Activated T-cell treated with anti-CD3 and anti-CD28 coated beads for 24 hours (primary cell): ENCODE data around the gene ACOXL.

ENCODE experiments used
- DNase-seq: peaks from one replicate; pipeline ENCODE4 v3.0.0-alpha.2; 2020; ENCODE audit warnings: low read depth

The ACOXL gene

DNA sequence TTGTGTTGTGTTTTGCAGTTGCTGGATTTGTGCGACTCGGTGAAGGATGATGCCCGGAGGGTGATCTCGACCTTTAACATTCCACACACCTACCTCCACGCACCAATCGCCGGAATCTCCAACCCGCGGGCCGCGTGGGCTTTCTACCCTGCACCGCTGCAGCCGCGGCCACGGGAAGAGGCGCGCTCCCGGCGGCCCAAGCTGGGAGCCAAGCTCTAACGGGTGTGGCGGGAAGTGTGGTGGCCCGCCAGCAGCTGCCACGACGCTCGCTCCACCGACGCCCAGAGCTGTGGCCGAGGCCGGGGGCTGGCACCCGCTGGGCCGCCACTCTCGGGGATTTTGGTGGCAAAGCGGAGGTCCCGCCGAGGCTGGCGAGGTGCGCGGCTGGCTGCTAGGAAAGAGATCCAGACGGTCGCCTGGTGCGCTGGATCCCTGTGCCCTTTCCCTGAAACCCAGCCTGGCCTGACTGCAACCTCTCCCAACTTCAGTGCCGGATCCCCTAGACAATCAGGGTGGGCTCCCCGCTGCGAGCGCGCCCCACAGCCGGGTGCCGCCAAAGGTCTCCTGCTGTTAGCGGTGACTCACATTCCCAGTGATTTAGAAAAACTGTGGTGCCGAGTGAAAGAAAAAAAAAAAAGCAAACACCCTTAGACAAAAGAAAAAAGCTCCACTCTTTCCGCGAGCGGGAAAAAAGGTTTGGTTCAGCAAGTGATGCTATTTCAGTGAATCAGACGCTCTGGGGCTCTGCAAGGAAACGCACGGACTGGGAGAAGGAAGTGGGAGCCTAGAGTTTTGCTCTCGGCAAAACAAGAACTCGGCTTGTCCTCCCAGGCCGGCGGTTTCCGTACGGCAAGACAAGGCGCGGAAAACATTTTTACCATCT is 385.5 kb downstream of the ACOXL start:
- DNase-seq, result no peak

GRCh38 chr2:111118481-111118980 is 386.2 kb downstream of the ACOXL start:
- no peak for DNase-seq

- no peak for DNase-seq
These were observed 386.8 kb downstream of the ACOXL start for GRCh38 chr2:111118981-111119821.

GRCh38 chr2:111119822-111120252 is 387.5 kb downstream of the ACOXL start:
- DNase-seq, result no peak

- peak; percentile 89 for DNase-seq
These were observed 388.1 kb downstream of the ACOXL start, which contains the start of gene BCL2L11 for GRCh38 chr2:111120253-111121027. TSS of gene BCL2L11 (plus strand) at chr2:111120914. CDS start at chr2:111123746, 2,832 bp downstream.

DNA sequence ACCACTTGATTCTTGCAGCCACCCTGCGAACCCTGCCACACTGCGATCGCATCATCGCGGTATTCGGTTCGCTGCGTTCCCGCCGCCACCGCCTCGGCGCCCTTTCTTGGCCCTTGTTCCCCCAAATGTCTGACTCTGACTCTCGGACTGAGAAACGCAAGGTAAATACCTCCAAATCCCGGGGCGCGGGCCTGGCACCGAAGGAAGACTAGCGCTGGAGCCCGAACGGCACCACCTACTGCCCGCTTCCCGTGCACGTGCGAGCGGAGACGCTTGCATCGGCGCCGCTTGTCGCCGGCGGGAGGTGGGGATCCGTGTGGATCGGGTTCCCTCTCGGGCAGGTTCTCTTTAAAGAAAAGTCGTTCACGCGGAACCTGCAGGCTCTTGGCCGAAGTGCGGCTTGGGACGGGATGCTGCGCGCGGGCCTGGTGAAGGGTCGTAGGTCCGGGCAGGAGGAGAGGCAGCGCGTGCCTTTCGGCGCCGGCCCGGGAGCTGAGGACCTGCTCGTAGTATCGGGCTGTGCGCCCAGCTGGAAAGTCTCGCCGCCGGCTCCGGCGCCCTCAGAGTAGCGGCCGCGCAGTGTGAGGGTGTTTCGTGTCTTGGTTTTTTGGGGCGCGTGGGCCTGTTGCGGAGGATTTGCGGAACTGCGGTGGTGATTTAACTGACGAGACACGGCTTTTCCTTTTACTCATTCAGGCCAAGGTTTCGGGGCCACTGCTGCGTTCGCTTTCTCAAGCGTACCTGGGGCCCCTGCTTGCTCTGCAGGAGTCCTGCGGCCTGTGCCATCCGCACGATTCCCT is 388.9 kb downstream of the ACOXL start:
- DNase-seq, result no peak

- peak; percentile 75 for DNase-seq
These were observed 389.7 kb downstream of the ACOXL start for GRCh38 chr2:111121828-111122630.

- DNase-seq, result no peak
These were observed 390.5 kb downstream of the ACOXL start for GRCh38 chr2:111122631-111123421.

GRCh38 chr2:111123751-111124150 is 391.4 kb downstream of the ACOXL start:
- no peak for DNase-seq

DNA sequence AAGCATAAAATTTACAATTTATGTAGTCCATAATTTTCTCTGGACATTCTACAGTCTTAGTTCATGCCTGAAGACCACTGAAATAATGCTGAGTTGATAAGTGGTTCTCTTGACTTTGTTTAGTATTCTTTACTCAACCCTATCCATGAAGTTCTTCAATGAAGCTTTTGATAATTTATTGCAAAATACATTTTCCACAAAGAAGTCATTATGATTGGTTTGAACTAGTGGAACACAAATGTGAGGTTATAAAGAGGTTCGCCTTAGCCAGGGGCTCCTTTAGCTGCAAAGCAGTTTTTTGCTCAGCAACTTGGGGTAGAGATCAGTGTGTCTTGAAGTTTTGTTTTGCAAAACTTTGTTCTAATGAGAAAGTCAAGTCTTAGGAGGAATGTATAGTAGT is 394.2 kb downstream of the ACOXL start:
- DNase-seq, result no peak

DNA sequence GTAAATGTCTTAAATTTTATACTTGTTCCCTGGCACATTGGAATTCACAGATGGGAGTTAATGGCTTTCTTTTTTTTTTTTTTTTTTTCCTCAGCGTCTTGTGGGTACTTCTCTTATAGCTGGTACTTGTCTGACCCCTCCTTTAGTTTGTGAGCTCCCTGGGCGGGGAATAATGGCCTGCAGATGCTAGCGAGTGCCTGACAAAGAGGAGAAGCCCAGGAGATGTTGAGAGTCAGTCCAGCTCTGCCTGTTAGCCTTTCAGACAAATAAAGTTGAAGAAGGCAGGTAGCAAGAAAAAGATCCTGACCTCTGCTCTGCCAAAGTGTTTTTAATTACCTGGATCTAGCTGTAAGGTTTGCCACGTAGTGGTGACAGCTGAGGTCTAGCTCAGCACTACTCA is 395.0 kb downstream of the ACOXL start:
- DNase-seq, result no peak

DNA sequence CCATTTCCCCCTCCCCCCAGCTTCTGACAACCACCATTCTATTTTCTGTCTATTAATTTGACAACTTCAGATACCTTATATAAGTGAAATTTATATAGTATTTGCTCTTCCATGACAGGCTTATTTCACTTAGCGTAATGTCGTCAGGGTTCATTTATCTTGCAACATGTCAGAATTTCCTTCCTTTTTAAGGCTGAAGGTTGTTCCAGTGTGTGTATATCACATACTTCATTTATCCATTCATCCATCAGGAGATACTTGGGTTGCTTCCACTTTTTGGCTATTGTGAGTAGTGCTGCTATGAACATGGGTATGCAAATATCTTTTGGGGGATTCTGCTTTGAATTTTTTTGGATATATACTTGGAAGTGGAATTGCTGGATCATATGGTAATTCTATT is 395.7 kb downstream of the ACOXL start:
- DNase-seq, result no peak

- DNase-seq, result no peak
These were observed 401.2 kb downstream of the ACOXL start for GRCh38 chr2:111133603-111134002.

- no peak for DNase-seq
These were observed 401.7 kb downstream of the ACOXL start for GRCh38 chr2:111134055-111134454.

DNA sequence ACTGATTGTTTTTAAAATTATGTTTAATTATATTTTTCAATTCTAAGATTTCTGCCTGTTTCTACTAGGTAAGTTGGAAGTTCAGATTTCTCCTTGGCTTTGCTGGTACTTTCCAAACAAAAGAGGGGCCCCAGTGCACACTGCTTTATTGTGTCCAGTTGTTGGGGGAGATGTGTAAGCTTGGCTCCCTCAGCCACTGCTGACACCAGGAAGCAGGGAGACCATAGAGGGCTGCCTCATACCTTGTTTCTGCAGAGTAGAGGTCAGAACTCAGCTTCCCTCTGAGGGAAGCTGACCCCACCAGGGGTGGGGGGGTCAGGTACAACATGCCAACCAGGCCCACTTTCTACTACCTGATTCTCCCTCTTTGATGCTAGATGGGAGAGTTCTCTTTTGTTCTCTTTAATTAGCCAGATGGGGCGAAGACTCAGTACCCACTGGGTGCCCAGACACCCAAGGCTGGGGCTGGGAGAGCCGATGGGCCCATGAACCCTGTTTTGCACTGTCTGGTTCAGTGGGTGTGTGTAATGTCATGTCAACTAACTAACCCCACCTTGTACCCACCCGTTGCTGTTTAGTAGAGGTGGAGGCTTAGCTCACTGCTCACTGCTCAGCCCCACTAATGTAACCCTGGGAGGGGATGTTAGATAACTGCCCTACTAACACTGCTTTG is 403.0 kb downstream of the ACOXL start:
- DNase-seq, result no peak

DNA sequence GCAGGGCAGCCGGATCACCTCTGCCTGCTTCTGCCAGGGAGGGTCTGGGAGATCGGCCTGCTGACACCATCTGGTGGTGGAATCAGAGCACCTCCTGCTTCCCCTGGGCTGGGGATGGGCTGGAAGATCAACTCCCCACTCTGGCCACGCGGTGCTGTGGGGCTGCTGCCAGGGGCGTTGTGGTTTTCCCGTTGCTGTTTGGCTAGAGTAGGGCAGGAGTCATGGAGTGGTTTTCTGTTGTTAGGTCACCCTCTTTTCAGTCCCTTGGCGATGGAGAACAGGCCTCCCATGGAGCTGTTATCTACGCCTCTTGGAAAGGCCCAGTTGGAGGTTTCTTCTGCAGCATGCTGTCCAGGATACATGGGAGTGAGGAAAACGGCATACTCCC is 403.5 kb downstream of the ACOXL start:
- DNase-seq, result no peak

GRCh38 chr2:111138839-111139238 is 406.5 kb downstream of the ACOXL start:
- no peak for DNase-seq

DNA sequence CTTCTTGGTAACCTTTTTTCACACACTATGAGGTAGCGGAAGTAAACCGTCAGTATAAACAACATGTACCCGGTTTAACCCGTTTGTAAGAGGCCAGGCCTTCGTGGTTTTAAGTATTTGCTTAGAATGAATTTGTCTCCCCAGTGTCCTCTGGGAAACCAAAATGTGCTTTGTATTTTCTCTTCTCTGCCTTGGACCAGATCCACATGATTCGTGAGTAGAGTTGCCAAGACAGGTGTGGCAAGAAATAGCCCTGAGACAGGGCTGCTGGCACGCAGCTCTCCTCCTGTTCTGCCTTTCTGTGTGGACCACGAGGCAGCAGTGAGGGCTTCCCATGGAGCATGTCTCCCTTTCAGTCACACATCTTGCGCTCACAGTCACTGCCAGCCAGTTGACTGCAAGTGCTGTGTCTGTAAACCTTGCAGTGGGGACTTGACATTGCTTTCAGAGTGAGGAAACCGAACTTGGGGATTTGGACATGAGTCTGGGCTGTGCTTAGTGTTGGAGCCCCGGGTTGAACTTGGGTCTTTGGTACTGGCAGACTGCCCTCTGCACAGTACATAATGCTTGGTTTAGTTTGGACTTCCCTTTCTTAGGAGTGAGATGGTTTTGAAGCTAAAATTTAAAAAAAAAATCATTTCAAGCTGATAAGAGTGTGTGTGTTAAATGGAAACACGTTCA is 407.4 kb downstream of the ACOXL start:
- DNase-seq, result no peak
